NOMO-1 (cell line): ENCODE measurements around the gene DNLZ.
"Not testable (repeated sequence)": the region's sequence is repeated elsewhere in the genome, so short reads cannot be mapped to it uniquely, and the experiment has no call there.

Source experiments
- DNase-seq, 2 experiments: peaks; one replicate each; lab custom pipeline; 2025; ENCODE audit not compliant: unreplicated experiment in 2 of 2; lab: John Stamatoyannopoulos, UW

The DNLZ gene

DNA sequence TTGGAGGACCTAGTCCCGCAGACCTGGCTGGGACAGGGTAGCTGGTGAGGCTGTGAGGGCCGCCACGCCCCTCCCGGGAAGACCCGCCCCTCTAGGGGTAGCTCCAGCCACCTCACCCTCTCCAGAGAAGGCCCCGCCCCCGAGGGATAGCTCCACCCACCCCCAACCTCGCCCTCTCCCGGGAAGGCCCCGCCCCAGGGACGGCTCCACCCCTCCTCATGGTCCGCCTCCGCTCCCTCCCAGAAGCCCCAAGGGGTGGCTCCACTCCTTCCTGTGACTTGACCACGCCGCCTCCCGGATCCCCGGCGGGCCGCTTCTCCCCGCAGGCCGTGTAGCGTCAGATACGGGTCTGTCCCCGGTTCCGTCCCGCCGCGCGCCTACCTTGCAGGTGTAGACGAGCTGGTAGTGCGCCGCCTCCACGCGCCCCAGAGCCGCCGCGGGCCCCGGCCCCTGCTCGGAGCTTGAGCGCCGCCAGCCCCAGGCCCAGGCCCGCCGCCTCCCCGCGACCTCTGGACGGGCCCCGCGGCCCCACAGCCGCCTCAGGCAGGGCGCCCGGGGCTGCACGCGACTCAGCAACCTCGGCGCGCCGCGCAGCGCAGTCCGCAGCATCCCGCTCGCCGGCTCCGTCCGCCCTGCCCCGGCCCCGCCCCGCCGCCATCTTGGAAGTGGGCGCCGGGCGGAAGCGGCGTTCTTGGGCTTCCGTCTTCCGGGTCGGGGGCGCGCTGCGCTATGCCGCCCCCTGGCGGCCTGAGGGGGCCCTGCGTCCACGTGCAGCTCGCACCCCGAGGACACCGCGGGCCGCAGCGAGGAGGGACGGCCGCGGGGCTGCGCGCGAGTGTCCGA, at the start of gene DNLZ:
DNLZ (minus strand) TSS at position 639 of the 843 bp plus-strand sequence; CDS start at position 609, 30 bp downstream.
- peak; percentile 92 to 95 for DNase-seq

DNA sequence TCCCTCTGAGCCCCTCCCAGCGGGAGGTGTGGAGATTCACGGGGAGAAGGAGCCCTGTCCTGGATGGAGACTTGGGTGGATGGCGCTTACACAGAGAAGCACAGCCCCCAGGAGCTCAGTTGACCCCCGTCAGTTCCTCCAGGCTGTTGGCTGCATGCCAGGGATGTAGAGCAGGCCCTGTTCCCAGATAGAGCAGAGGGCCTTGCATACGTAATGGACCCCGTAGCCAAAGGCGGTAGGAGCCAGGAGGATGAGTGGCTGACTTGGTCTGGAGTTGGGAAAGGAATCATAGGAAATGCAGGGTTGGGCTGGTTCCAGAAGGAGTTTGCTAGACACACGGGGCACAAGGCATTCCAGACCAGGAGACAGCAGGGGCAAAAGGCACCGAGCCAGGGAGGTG, 49.4 kb upstream of the DNLZ start:
- DNase-seq = no peak

DNA sequence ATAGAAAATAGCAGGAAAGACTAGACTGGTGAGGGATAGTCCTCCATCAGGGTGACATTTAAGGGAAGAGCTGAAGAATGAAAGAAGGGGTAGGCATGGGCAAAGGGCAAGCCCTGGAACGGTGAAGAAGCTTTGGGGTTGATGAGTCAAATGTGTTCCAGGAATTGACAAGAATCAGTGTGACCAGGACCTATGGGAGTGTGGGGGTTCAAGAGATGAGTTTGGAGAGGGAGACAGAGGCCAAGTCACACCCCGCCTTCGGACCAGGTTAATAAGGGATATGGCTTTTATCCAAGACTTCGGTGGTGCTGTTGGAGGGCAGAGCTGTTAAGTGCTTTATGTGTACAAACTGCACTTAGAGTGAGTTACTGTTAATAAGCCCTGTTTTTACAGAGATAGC, 47.8 kb upstream of the DNLZ start:
- no peak for DNase-seq

DNA sequence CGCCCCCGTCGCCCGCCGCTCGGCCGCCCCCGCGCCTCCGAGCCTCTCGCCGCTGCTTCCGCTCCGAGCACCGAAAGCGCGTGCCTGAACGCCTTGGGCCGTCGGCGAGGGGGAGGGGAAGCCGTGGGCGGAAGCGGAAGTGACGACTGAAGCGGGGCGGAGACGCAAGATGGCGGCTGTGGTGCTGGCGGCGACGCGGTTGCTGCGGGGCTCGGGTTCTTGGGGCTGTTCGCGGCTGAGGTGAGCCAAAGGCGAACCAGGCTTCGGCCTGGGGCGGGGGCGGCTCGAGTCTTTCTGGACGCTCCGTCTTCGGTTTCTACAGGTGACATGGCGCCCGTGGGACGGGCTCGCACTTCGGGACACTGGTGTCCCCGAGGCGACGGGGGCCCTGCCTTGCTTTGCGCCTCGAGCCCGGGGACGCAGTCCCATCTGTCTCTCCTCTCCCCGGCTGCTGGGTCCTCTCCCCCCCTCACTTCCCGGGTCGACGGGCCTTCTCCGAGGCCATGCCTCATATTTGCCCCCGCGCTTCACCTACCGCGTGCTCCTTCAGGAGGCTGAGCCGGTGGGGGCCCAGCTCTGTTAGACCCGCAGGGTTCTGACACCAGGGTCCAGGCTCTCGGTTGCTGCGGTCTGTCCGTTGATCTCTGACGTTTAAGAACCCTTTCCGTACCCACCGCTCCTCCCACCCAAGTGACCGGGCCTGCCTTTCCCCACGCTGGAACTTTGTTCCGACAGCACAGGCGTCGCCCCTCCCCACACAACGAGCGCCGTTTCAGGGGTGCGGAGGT, 47.1 kb upstream of the DNLZ start, which contains the start of the genes ENTR1 and PMPCA:
ENTR1 (minus strand) TSS at position 115 of the 788 bp plus-strand sequence. CDS start 217 bp downstream, outside the sequence.
PMPCA (plus strand) TSS at position 159 of the 788 bp plus-strand sequence; CDS start at position 170, 11 bp downstream.
- peak; percentile 84 to 96 for DNase-seq

DNA sequence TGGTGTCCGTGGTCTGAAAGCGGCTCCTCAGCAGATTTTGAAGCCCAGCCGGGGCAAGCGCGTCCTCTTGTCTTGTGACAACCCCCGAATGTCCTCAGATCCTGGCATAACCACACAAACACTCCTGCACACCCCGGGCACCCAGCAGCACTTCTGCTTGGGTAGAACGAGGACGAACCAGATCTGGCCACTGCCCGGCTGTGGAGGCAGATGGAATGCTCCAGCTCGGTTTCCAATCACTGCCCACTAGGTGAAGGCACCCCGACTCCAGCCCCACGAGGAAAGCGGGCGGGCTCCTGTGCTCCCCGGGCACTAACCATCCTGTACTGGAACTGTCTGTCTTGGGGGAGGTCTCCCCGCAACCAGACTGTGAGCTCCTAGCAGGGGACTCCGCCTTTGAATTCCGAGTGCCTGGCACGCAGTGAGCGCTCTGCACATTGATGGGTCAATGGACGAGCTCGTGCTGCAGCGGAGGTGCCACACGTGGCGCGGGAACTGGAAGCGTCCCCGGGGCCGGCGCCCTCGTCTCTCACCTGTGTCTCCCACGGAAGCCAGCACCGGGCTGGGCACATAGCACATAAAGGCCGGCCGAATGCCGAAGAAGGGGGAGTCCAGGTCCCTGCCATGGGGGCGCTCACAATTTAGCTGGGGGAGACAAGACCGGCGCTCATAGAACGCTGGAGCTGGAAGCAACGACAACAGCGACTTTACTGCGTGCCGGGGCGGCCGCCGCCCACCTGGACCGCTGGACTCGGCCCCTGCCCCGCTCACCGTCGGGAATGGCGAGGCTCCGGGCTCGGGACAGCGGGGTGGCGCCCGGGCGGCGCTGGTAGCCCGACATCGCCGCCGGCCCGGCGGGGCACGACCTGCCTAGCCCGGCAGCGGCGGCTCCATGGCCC, 46.3 kb upstream of the DNLZ start:
- peak; percentile 12 to 19 for DNase-seq

DNA sequence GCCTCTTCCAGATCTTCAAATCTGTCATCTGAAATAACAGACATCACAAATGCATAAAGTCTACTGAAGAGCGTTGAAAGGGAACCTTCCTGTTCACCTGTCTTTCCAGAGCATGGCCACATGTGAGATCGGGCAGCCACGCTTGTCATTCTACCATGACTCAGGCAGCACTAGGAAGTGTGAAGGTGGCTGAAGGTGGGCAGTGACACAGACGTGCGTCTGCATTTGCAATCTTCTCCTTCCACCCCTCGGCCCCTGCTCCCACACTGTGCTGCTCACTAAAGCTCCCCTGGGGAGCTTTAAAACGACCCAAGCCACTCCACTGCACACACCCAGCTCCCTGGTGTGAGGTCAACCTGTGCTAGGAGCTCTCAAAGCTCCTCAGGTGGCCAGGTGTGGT, 44.4 kb upstream of the DNLZ start:
- DNase-seq = no peak

DNA sequence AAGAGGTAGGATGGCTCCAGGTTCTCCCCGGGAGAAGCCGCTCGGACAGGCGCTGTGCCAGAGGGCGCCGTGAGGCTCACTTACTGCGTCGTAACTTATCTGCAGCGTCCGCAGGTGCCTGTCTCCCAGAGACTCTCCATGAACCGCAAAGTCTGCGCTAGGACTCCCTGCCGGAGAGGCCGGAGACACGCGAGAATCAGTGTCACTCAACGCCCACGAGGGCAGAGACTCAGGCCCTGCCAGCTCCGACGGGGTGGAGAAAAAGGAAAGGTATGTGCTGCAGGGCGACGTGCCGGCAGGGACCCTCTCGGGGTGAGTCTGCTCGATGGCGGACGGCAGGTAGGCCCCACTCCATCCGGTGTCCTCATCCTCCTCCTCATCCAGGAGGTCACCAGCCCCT, 43.5 kb upstream of the DNLZ start:
- DNase-seq = not testable (repeated sequence)

DNA sequence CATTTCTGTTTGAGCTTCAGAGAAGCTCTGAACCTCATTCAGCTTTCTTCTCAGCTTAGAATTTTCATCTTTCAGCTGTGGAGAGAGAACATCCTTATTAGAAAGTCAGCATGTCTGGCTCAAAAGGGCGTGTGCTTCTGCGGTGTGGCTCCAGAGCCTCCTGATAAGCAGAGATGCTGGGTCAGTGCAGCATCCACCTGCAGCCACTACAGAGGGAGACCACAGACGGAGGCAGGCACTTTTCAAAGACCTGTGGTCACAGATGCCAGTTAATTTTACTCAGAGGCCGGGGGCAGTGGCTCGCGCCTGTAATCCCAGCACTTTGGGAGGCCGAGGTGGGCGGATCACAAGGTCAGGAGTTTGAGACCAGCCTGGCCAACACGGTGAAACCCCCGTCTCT, 42.4 kb upstream of the DNLZ start:
- not testable (repeated sequence) for DNase-seq

DNA sequence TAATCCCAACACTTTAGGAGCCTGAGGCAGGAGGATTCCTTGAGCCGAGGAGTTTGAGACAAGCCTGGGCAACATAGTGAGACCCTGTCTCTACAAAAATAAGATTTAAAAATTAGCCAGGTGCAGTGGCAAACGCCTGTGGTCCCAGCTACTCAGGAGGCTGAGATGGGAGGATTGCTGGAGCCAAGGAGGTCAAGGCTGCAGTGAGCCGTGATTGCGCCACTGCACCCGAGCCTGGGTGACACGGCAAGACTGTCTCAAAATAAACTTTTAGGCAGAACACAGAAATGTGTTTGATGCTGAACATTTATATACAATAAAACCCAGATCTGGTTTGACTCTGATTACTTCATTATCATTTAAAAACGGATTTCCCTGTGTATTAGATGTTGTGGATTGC, 41.9 kb upstream of the DNLZ start:
- DNase-seq = no peak

DNA sequence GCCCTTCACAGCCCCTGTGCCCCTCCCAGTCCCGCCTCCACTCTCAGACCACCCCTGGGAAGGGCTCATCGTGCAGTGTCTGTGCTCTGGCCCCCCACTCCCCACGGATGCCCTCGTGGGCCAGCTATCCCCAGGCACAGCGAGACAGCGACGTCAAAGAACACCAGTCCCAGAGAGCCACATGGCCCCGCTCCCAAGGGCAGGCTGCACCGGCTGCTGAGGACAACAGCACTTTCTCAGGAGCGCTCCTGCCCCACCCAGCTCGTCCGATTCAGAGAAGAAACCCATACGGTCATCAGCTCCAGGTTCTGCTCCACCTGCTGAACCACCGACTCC, 41.2 kb upstream of the DNLZ start:
- no peak for DNase-seq

DNA sequence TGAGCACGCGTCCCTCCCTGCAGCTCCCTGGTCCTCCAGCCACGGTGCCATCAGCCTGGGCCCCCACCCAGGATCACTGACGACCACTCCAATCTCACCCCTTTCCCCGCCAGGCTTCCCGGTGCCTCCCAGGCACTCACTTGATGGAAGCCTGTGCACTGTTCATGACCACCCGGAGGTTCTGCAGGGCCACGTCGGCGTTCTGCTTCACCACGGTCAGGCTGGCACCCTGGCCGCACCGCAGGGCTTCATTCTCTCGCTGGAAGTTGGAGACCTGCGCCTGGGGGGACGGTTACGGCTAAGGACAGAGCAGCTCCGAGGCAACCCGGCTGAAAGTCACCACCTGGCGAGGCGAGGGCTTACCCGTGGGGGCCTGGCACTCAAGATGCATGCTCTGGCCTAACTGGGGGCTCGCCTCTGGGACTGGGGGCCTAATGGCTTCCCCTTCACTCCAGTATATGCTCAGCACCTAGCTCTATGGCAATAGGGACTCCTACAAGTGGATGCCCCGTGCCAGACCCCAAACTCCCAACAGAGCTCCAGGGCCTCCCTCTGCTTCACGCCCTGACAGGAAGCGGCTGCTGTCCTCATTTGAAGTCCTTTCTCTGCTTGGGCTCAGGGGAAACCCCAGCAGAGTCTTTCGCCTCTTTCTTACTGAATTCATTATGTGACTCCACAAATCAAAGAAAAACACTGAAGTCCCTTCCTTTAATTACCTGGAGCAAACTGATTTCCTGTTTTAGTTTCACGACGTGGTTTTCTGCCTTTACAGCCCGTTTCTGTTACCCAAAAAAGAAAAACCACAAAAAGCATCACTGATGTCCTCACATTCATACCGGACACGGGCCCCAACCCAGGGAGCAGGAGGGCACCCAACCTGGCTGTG, 40.6 kb upstream of the DNLZ start:
- DNase-seq = peak in 1 of 2 experiments; percentile 42

DNA sequence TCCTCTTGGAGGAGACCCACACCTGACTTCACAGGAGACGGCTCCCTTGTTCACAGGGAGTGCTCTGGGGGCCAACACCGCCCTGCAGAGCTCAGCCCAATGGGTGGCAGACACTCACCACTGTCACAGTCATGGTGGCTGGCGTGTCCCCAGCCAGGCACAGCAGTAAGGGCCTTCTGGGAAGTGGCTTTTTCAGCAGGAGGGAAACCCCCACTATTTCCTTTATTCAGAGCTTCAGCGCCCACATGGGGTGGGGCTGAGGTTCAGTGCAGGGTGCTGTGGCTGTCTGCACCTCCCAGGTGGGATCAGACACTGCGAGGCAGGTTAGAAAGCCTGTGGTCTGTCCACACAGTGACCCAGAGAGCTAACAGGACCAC, 40.0 kb upstream of the DNLZ start:
- DNase-seq = no peak

DNA sequence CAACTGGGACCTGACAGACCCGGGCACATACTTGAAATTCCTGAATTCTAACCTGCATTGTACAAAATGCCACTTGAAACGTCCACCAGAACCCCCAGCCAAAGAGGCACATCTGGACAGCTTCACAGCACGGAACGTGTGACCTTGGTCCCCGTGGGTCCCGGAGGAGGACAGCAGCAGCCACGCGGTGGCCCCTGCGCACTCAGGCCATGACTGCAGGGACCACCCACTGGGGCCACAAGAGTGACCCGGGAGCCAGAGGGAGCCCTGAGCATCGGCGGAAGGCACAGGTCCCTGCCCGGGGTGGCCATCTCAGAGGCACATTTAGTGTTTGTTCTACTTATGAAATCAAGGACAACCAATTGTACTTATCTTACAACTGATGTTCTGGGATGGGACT, 38.5 kb upstream of the DNLZ start:
- DNase-seq = no peak

DNA sequence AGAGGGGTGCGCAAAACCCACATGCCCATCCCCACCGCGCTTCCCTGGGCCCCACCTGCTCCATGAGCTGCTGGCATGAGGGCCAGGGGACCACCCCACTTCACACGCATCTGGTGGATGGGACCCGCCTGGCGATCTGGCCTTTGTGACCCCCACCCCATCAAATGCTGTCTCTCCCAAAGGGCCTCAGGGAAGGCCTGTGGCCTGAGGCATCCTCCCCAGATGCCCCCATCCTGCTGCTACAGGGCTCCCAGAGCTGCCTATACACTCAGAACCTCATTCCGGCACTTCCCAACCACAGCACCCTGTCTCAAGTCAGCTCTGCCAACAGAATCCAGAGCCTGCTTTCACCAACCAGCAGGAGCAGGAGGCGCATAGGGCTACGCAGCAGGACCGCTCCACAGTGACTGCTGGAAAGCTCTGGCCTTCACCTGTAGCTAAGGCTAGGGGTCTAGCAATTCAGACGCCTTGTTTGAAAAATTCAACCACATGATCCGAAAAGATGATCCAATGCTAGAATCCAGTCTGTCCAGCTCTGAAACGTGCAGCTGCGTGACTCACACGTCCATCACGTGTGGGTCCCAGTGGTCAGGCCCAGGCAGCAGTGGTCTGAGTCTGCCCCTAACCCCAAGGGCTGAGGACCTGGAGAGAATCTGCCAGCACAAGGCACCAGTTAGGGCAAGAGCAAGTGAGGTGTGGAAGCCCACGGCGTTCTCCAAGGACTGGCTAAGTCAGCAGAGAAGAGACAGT, 37.8 kb upstream of the DNLZ start:
- no peak for DNase-seq

DNA sequence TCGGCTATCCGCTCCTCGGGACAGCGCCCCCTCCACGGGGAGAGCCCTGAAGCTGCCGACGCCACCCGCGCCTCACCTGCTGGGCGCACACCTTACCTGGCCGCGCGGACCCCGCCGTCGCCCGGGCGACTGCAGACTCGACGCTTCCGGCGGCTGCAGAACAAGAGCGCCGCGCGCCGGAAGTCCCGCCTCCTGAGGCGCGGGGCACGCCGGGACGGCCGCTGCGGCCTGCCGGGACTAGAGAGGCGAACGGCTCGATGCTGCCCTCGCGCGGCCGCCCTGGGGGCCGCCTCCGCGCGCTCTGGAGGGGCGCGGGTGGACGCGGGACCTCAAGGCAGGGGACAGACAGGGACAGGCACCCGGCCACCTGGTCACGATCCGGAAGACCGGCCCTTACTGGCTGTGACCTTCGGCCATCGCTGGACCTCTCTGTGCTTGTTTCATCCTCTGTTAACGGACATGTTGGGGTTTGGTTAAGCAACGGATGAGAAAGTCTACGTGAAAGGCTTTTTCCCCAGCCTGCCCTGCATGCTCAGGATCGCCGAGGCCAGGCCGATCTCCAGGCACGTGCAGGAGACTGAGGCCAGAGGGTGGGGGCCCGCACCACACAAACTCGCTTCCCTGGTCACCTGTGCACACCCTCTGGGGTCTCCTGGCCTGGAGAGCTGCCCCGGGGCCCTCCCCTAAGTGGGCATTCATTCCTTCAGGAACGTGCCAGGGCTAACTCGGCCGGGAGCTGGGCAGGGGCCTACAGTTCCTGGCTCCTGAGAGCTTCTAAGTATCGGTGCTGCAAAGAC, 36.7 kb upstream of the DNLZ start, which contains the start of gene SNAPC4:
SNAPC4 (minus strand) TSS at position 133 of the 797 bp plus-strand sequence. CDS start 1,742 bp downstream, outside the sequence.
- peak; percentile 89 to 98 for DNase-seq

DNA sequence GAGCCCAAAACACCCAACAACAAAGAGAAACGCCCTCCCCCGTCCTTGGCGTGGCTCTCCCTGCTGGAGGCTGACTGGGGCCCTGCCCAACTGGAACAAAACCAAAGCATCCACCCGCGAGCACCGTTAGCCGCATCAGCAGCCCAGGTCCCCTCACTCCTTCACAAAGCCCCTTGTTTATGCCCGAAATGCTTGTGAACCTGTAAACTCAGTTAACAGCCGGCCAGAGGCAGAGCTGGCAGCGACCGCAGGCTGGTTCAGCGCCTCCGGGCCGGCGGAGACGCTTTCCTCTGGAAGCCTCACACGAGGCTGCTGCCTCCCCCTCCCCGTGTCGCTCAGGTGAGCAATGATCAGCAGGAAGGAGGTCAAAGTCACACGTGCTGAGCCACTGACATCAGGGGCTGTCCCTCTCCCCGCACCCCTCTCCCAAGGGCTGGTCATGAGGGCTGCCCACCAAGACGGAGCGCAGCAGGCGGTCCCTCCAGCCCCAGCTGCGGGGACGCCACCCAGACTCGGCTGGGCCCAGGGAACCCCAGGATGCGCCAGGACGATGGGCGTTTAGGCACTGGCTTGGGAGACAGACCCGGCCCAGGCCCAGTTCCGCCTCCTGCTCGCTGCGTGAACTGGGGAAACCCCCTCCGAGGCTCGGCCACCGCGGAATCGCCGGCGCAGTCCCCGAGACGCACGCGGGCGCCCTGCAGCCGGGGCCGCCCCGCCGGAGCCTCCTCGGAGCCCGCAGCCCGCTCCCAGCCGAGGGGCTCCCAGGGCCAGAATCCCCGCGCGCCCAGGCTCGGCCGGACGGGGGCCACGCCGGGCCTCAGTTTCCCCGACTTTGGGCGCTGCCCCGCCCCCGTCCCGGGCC, 35.9 kb upstream of the DNLZ start:
- DNase-seq = peak; percentile 15 to 30

DNA sequence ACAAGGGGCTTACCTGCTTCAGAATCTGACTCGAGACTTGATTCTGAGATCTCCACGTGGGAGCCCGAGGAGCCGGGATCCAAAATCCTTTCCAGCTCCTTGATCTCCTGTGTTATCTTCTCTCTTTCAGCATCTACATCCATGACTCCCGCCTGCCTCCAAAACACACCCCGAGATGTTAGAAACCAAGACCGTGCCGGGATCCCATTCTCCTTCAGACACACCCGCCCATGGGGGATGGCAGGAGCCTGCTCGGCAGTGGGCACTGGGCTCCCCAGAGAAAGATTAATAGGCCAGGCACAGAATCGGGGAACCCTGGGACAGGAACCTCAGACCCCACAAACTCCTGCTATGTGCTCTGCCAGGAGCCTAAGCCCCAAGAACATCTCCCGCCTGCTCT, 34.7 kb upstream of the DNLZ start:
- no peak for DNase-seq
